Activated CD8-positive, alpha-beta T cell treated with anti-CD3 and anti-CD28 coated beads for 36 hours (primary cell): ENCODE data around the gene TET1. TPM values are rescaled to one million over a fixed set of nuclear protein-coding genes. Genes with fewer than 3 reads are reported as not detected.

ENCODE experiments used
- ATAC-seq: fragments of 200-7000 bp; cut with Tn5 transposase; one replicate; pipeline ENCODE4 v1.10.0; 2021; ENCODE audit warnings: mild to moderate bottlenecking, moderate library complexity
- CTCF ChIA-PET: fragments of 350-600 bp; sonication (Branson Sonifier 250); formaldehyde crosslinking; loops from one replicate; lab custom pipeline; 2021; ENCODE audit warnings: antibody characterized with exemption; lab: Charles Lee
- POLR2A ChIA-PET: fragments of 350-600 bp; sonication (Branson Sonifier 250); formaldehyde crosslinking; loops from one replicate; lab custom pipeline; 2021; ENCODE audit warnings: antibody characterized with exemption; lab: Charles Lee
- DNase-seq: peaks from one replicate; pipeline ENCODE4 v3.0.0-alpha.2; 2020
- H3K27ac Mint-ChIP-seq: one replicate; pipeline ENCODE4 v1.8.0; 2021; ENCODE audit warnings: mild to moderate bottlenecking, mixed read lengths
- H3K27me3 Mint-ChIP-seq: one replicate; pipeline ENCODE4 v1.8.0; 2021; ENCODE audit warnings: mixed read lengths
- H3K36me3 Mint-ChIP-seq: one replicate; pipeline ENCODE4 v1.8.0; 2021; ENCODE audit warnings: low read depth, mixed read lengths
- H3K4me1 Mint-ChIP-seq: one replicate; pipeline ENCODE4 v1.8.0; 2021; ENCODE audit warnings: low read depth, mixed read lengths
- H3K4me3 Mint-ChIP-seq: one replicate; pipeline ENCODE4 v1.8.0; 2021; ENCODE audit warnings: mild to moderate bottlenecking, moderate library complexity, mixed read lengths
- H3K9me3 Mint-ChIP-seq: one replicate; pipeline ENCODE4 v1.8.0; 2021; ENCODE audit warnings: mixed read lengths
- intact Hi-C: fragments of 100-400 bp; cut with micrococcal nuclease; formaldehyde crosslinking; loops from one replicate; pipeline ENCODE4 v1.10.0; 2022
- total RNA-seq, 2 experiments: library from RNA; stranded (reverse); gene quantifications; one replicate each; pipeline ENCODE4 v1.2.3, GENCODE V29; 2021
- TF ChIP-seq, protein P1 (sequence below): fragments of 200-600 bp; IDR thresholded peaks from one replicate; pipeline ENCODE4 v1.8.0; 2022; ENCODE audit warnings: antibody characterized with exemption, mild to moderate bottlenecking

TET1 gene
- total RNA-seq, 2 experiments from 2014 or later = 1.1 to 1.3 TPM

DNA sequence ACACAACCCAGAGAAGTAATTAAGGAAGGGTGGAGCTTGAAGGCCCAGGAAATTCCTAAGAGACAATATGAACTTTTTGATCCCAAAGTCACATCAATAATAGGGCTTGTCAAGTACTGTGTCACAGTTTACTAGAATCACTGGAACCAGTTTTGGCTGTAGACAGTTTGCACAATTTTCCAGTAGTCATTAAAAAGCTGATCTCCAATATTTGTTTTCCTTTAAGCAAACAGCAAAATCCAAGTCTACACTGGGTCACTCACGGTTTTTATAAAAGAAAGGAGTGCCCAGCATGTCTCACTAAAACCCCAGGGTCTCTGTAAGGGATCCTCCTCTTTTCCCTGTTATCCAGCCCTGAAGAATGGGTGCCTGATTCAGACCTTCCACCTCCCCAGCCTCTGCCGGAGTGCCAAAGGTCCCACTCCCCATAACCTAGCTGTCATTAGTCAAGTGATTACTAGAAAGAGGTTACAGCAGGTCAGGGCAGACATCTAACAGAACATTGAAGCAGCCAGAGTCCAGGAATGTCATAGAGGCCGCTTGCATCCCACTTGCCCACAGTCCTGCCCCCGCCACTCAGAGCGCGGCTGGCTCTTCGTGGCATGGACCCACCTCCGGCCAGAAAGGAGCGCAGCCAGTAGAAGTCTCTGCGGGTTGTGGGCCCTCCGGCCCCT is 33.4 kb upstream of the TET1 start:
- peak; percentile 23 for DNase-seq
- TF ChIP-seq, protein P1, sequence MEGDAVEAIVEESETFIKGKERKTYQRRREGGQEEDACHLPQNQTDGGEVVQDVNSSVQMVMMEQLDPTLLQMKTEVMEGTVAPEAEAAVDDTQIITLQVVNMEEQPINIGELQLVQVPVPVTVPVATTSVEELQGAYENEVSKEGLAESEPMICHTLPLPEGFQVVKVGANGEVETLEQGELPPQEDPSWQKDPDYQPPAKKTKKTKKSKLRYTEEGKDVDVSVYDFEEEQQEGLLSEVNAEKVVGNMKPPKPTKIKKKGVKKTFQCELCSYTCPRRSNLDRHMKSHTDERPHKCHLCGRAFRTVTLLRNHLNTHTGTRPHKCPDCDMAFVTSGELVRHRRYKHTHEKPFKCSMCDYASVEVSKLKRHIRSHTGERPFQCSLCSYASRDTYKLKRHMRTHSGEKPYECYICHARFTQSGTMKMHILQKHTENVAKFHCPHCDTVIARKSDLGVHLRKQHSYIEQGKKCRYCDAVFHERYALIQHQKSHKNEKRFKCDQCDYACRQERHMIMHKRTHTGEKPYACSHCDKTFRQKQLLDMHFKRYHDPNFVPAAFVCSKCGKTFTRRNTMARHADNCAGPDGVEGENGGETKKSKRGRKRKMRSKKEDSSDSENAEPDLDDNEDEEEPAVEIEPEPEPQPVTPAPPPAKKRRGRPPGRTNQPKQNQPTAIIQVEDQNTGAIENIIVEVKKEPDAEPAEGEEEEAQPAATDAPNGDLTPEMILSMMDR = no peak
- intact Hi-C loops = no loop called here
- no peak for ATAC-seq
- no peaks in the 10 kb centered on the region for H3K9me3 Mint-ChIP-seq
- no peaks in the 10 kb centered on the region for H3K27me3 Mint-ChIP-seq
- peak overlapping the region; percentile 90 for H3K4me3 Mint-ChIP-seq
- ChIA-PET POLR2A (no interaction called here), CTCF (no interaction called here)
- H3K27ac Mint-ChIP-seq = peak overlapping the region; percentile 89
- no peaks in the 10 kb centered on the region for H3K36me3 Mint-ChIP-seq
- H3K4me1 Mint-ChIP-seq = peaks cover 3% of the 10 kb centered on the region

DNA sequence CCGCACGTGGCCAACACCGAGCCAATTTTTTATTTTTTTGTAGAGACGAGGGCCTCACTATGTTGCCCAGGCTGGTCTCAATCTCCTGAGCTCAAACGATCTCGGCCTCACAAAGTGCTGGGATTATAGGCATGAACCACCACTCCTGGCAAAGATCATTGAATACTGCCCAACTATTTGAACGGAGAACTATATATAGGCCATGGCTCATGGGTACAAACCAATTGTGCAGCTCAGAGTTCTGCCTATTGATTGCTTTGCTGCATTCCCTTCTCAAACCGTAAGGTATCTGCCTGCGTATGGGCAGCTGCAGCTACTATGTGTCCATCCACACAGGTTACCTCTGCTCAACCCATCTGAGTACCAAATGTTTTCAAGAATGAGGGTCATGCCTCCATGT is 23.2 kb upstream of the TET1 start:
- no peak for ATAC-seq
- no peaks in the 10 kb centered on the region for H3K27me3 Mint-ChIP-seq
- H3K4me1 Mint-ChIP-seq = no peaks in the 10 kb centered on the region
- intact Hi-C loops = no loop called here
- POLR2A ChIA-PET = no interaction called here
- TF ChIP-seq, protein P1 = no peak
- H3K9me3 Mint-ChIP-seq = no peaks in the 10 kb centered on the region
- CTCF ChIA-PET = interaction anchor here (1.7 kb wide), 1 partner anchor 14 kb away, joined by 5 read pairs; no protein-coding TSS in a partner anchor
- H3K4me3 Mint-ChIP-seq = no peak overlapping the region
- no peaks in the 10 kb centered on the region for H3K36me3 Mint-ChIP-seq
- H3K27ac Mint-ChIP-seq = no peak overlapping the region
- DNase-seq = no peak

DNA sequence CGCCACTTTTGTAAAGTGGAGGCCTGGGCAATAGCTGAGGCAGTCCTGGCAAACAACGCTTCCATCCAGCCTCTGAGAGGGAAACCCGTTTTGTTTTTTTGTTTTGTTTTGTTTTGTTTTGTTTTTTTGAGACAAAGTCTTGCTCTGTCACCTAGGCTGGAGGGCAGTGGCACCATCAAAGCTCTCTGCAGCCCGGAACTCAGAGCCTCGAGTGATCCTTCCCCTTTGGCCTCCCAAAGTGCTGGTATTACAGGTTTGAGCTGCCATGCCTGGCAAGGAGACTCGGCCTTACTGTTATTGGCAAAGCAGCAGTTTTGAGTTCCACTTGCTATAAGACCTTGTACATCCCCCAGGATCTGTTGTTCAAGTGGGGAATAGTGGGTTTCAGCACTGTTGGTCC is 22.3 kb upstream of the TET1 start:
- Mint-ChIP-seq H3K4me1 (no peaks in the 10 kb centered on the region), H3K4me3 (no peak overlapping the region), H3K9me3 (no peaks in the 10 kb centered on the region), H3K27ac (no peak overlapping the region), H3K36me3 (no peaks in the 10 kb centered on the region), H3K27me3 (no peaks in the 10 kb centered on the region)
- no peak for DNase-seq
- CTCF ChIA-PET = interaction anchor here (1.7 kb wide), 1 partner anchor 13 kb away, joined by 5 read pairs; no protein-coding TSS in a partner anchor
- intact Hi-C loops = no loop called here
- POLR2A ChIA-PET = no interaction called here
- ATAC-seq = no peak
- TF ChIP-seq, protein P1 = no peak

DNA sequence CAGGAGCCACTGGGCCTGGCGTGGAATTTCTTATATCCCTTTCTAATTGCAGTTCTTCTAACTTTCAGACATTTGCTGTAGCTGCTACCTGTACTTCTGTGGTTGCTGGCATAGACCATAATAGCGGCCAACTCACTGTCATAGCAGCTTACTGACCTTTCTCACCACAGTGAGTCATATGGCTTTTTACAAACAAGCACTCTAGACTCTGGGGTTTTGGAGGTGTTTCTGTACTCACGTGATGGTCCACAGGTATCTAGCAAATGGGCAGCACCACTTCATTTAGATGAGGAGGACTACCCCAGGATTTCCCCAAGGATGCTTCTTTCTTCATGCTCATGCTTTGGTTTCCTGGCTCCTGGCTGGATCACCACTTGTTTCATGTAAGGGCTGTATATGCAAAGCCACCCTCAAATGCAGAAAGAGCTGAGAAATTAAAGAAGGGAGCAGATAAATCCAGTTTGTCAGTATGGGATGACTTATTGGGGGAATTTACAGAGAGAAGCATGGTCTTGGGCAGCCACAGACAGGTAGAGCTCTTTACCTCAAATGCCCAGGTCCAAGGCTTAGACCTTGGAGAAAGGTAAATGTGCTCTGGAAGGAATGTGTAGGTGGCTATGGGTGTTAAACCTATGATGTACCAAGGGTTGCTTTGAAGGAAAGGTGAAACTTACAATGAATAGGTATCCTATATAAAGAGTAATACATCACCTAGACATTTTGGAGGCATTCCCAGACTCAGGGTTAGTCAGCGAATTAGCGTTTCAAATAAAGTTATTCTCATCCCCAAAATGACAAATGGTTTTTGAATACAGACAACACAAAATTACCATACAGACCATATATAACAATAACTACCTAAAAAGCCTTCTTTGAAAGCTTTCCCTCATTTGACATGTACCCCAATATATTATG is 16.9 kb upstream of the TET1 start:
- ChIA-PET POLR2A (no interaction called here), CTCF (interaction anchor here (0.9 to 2.5 kb wide), 2 partner anchors 8 to 355 kb away, joined by 3 to 12 read pairs; no protein-coding TSS in a partner anchor)
- Mint-ChIP-seq H3K27me3 (no peaks in the 10 kb centered on the region), H3K9me3 (no peaks in the 10 kb centered on the region), H3K36me3 (no peaks in the 10 kb centered on the region), H3K27ac (no peak overlapping the region), H3K4me1 (no peaks in the 10 kb centered on the region), H3K4me3 (no peak overlapping the region)
- intact Hi-C loops = no loop called here
- TF ChIP-seq, protein P1 = no peak
- ATAC-seq (peak; percentile 62), DNase-seq (peak; percentile 38)
